A549 (cell line): ENCODE measurements around the gene TGIF2. TPM values are rescaled to one million over a fixed set of nuclear protein-coding genes. Genes with fewer than 3 reads are reported as not detected.

Experiments
- ATAC-seq, 2 experiments: fragments of 200-7000 bp in 1 of 2; fragments of >200 bp in 1 of 2; cut with Nextera tagmentation in 1 of 2; cut with Tn5 transposase in 1 of 2; 3 replicates each; pipeline versions ENCODE4 v1.8.0 to v1.9.1; 2018 to 2020; ENCODE audit warnings: mild to moderate bottlenecking in 1 of 2, moderate library complexity in 1 of 2
- CTCF ChIA-PET: fragments of 300-600 bp; sonication (Branson Sonifier 250); formaldehyde crosslinking; extraction: SDS; loops from one replicate; lab custom pipeline; 2021; ENCODE audit warnings: antibody characterized with exemption, inconsistent platforms; lab: Yijun Ruan, JAX
- POLR2A ChIA-PET: fragments of 350-600 bp; formaldehyde crosslinking; extraction: SDS; loops from one replicate; lab custom pipeline; 2021; ENCODE audit warnings: antibody characterized with exemption, inconsistent platforms; lab: Yijun Ruan, JAX
- DNase-seq, 2 experiments: peaks; one replicate each; pipeline versions ENCODE4 v3.0.0 to v3.0.0-alpha.2; 2011 to 2016; ENCODE audit warnings: low read depth in 1 of 2, low spot score in 1 of 2
- FAIRE-seq: peaks from 2 replicates; lab custom pipeline; 2011; peaks lifted over from hg19 to GRCh38; lab: Jason Lieb, UNC
- H3K27ac ChIP-seq, 2 experiments: fragments of >200 bp; sonication (Bioruptor Twin); formaldehyde crosslinking; 3 replicates each; pipeline ENCODE4 v1.5.1; 2016 to 2017
- H3K4me1 ChIP-seq: fragments of >200 bp; sonication (Bioruptor Twin); formaldehyde crosslinking; 3 replicates; pipeline ENCODE4 v1.6.1; 2016
- H3K4me2 ChIP-seq: fragments of >200 bp; sonication (Bioruptor Twin); formaldehyde crosslinking; 3 replicates; pipeline ENCODE4 v1.6.1; 2016
- H3K4me3 ChIP-seq: fragments of >200 bp; sonication (Bioruptor Twin); formaldehyde crosslinking; 3 replicates; pipeline ENCODE4 v1.5.1; 2016
- H3K9me3 ChIP-seq: fragments of >200 bp; sonication (Bioruptor Twin); formaldehyde crosslinking; 3 replicates; pipeline ENCODE4 v1.6.1; 2016
- BHLHE40 ChIP-seq: IDR thresholded peaks from 2 replicates; pipeline ENCODE4 v1.6.1; 2012; ENCODE audit warnings: low read depth, low read length, inconsistent platforms
- EHF ChIP-seq: fragments of 250-450 bp; sonication (Bioruptor Pico); IDR thresholded peaks from 2 replicates; pipeline ENCODE4 v1.5.0; 2020; ENCODE audit warnings: mild to moderate bottlenecking
- EHMT2 ChIP-seq: fragments of 200-600 bp; sonication (generic); IDR thresholded peaks from 2 replicates; pipeline ENCODE4 v1.6.1; 2016; ENCODE audit warnings: antibody characterized with exemption, low read depth, mild to moderate bottlenecking, moderate library complexity
- ESRRA ChIP-seq: fragments of 150-350 bp; IDR thresholded peaks from 2 replicates; pipeline ENCODE4 v1.6.1; 2014; ENCODE audit warnings: mild to moderate bottlenecking, low read length, borderline replicate concordance
- FOSB ChIP-seq: fragments of 250-450 bp; sonication (Bioruptor Pico); IDR thresholded peaks from 2 replicates; pipeline ENCODE4 v1.5.0; 2020; ENCODE audit warnings: mild to moderate bottlenecking, moderate library complexity
- FOXS1 ChIP-seq: fragments of 250-450 bp; sonication (Bioruptor Pico); IDR thresholded peaks from 2 replicates; pipeline ENCODE4 v1.5.0; 2020; ENCODE audit warnings: mild to moderate bottlenecking, moderate library complexity
- HDAC2 ChIP-seq: fragments of 200-600 bp; sonication (generic); IDR thresholded peaks from 2 replicates; pipeline ENCODE4 v1.6.1; 2016
- HOXB5 ChIP-seq: fragments of 250-450 bp; sonication (Bioruptor Pico); IDR thresholded peaks from 2 replicates; pipeline ENCODE4 v1.5.0; 2020; ENCODE audit warnings: mild to moderate bottlenecking, moderate library complexity
- JUNB ChIP-seq: fragments of >200 bp; sonication (Bioruptor Twin); formaldehyde crosslinking; IDR thresholded peaks from 2 replicates; pipeline ENCODE4 v1.6.1; 2016
- KDM1A ChIP-seq: fragments of 200-600 bp; sonication (generic); IDR thresholded peaks from 2 replicates; pipeline ENCODE4 v1.6.1; 2016; ENCODE audit warnings: low read depth, mild to moderate bottlenecking
- KDM5A ChIP-seq: fragments of 200-600 bp; sonication (generic); IDR thresholded peaks from 2 replicates; pipeline ENCODE4 v1.6.1; 2016; ENCODE audit warnings: antibody characterized with exemption, mild to moderate bottlenecking
- MAFK ChIP-seq: fragments of 450-650 bp; IDR thresholded peaks from 2 replicates; pipeline ENCODE4 v1.6.1; 2014; ENCODE audit not compliant: partially characterized antibody
- NFE2L2 ChIP-seq: fragments of 150-350 bp; conservative IDR thresholded peaks from 2 replicates; pipeline ENCODE4 v1.6.1; 2014; ENCODE audit warnings: low read length
- PHF8 ChIP-seq: fragments of 200-600 bp; sonication (generic); IDR thresholded peaks from 2 replicates; pipeline ENCODE4 v1.6.1; 2016; ENCODE audit warnings: low read depth, mild to moderate bottlenecking, antibody characterized with exemption, moderate library complexity, borderline replicate concordance
- POLR2A ChIP-seq: IDR thresholded peaks from 2 replicates; pipeline ENCODE4 v1.6.1; 2012; ENCODE audit warnings: mild to moderate bottlenecking, low read length
- RARB ChIP-seq: fragments of 250-450 bp; sonication (Bioruptor Pico); IDR thresholded peaks from 2 replicates; pipeline ENCODE4 v1.8.0; 2021; ENCODE audit warnings: mild to moderate bottlenecking, moderate library complexity
- RCOR1 ChIP-seq: fragments of 150-350 bp; IDR thresholded peaks from 2 replicates; pipeline ENCODE4 v1.6.1; 2014; ENCODE audit warnings: antibody characterized with exemption, low read length, low read depth
- SMC3 ChIP-seq: fragments of >200 bp; sonication (Bioruptor Twin); formaldehyde crosslinking; IDR thresholded peaks from 3 replicates; pipeline ENCODE4 v1.6.1; 2018; ENCODE audit warnings: inconsistent platforms
- TP53 ChIP-seq: fragments of 250-450 bp; sonication (Bioruptor Pico); IDR thresholded peaks from 2 replicates; pipeline ENCODE4 v1.5.0; 2021; ENCODE audit warnings: mild to moderate bottlenecking, moderate library complexity
- ZFP36 ChIP-seq: fragments of 450-650 bp; IDR thresholded peaks from 2 replicates; pipeline ENCODE4 v1.6.1; 2014; ENCODE audit warnings: borderline replicate concordance; ENCODE audit not compliant: partially characterized antibody
- ZSCAN20 ChIP-seq: fragments of 250-450 bp; sonication (Bioruptor Pico); IDR thresholded peaks from 2 replicates; pipeline ENCODE4 v1.8.0; 2022; ENCODE audit warnings: mild to moderate bottlenecking, moderate library complexity
- WGBS: methylation state at CpG from one replicate; pipeline ENCODE4 v1.1.6; 2017; ENCODE audit errors: missing lambda C conversion rate; 5-methylcytosine and 5-hydroxymethylcytosine counted together
- polyA plus RNA-seq, 4 experiments: library from polyadenylated mRNA; depleted of rRNA in 3 of 4; stranded (reverse); fragments of >200 nt; fragmentation: RNase III in 1 of 4; extraction: RNeasy Plus Mini Kit Qiagen cat#74134 plus additional on column Dnase treatment in 1 of 4; gene quantifications; 2 replicates in 3 of 4; 3 replicates in 1 of 4; pipeline ENCODE4 v1.2.3, GENCODE V29; 2011 to 2017
- TF ChIP-seq, protein P1 (sequence below): IDR thresholded peaks from 2 replicates; pipeline ENCODE4 v1.6.1; 2012
- TF ChIP-seq, protein P2 (sequence below): fragments of 150-350 bp; IDR thresholded peaks from 2 replicates; pipeline ENCODE4 v1.6.1; 2014; ENCODE audit warnings: low read depth, mild to moderate bottlenecking, low read length
- TF ChIP-seq, protein P3 (sequence below): fragments of >200 bp; sonication (Bioruptor Twin); formaldehyde crosslinking; IDR thresholded peaks from 2 replicates; pipeline ENCODE4 v1.6.1; 2016
- TF ChIP-seq, protein P4 (sequence below): fragments of 450-650 bp; IDR thresholded peaks from 2 replicates; pipeline ENCODE4 v1.6.1; 2014; ENCODE audit warnings: antibody characterized with exemption
- TF ChIP-seq, protein P5 (sequence below): fragments of >200 bp; sonication (Bioruptor Twin); formaldehyde crosslinking; IDR thresholded peaks from 3 replicates; pipeline ENCODE4 v1.6.1; 2016

Gene TGIF2
- polyA plus RNA-seq, 2 of the 4 experiments (the other 2 are of a cell fraction), result 4.1 to 5.1 TPM

DNA sequence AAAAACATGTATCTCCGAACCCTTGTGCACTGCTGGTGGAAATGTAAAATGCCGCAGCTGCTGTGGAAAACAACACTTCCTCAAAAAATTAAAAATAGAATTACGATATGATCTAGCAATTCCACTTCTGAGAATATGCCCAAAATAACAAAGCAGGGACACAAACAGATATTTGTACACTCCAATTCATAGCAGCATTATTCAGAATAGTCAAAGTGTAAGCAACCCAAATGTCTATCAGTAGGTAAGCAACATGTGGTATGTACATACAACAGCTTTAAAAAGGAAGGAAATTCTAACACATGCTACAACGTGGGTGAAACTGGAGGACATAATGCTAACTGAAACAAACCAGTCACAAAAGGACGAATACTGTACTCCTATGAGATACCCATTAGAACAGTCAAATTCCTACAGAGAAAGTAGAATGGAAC is 26.5 kb downstream of the TGIF2 start:
- Histone ChIP-seq H3K4me3 (no peak overlapping the region), H3K27ac (no peak overlapping the region), H3K9me3 (no peaks in the 10 kb centered on the region), H3K4me1 (peaks cover 3% of the 10 kb centered on the region; the same call in 2 of the 3 replicates)
- DNase-seq, result no peak
- no peak for ATAC-seq
- 63% methylated on average over 5 of the region's 5 CpGs for WGBS
- POLR2A ChIA-PET, result no interaction called here
- no peak for TF ChIP-seq ZSCAN20 (CRISPR knock-in tag)
- no peak for TF ChIP-seq HDAC2
- no peak for TF ChIP-seq FOSB (CRISPR knock-in tag)
- TF ChIP-seq KDM1A, result no peak
- no peak for TF ChIP-seq ZFP36
- TF ChIP-seq, protein P1, sequence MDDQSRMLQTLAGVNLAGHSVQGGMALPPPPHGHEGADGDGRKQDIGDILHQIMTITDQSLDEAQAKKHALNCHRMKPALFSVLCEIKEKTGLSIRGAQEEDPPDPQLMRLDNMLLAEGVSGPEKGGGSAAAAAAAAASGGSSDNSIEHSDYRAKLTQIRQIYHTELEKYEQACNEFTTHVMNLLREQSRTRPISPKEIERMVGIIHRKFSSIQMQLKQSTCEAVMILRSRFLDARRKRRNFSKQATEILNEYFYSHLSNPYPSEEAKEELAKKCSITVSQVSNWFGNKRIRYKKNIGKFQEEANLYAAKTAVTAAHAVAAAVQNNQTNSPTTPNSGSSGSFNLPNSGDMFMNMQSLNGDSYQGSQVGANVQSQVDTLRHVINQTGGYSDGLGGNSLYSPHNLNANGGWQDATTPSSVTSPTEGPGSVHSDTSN, result no peak
- no peak for TF ChIP-seq ESRRA
- TF ChIP-seq, protein P2, sequence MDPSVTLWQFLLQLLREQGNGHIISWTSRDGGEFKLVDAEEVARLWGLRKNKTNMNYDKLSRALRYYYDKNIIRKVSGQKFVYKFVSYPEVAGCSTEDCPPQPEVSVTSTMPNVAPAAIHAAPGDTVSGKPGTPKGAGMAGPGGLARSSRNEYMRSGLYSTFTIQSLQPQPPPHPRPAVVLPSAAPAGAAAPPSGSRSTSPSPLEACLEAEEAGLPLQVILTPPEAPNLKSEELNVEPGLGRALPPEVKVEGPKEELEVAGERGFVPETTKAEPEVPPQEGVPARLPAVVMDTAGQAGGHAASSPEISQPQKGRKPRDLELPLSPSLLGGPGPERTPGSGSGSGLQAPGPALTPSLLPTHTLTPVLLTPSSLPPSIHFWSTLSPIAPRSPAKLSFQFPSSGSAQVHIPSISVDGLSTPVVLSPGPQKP, result no peak
- no peak for TF ChIP-seq NFE2L2
- no peak for TF ChIP-seq JUNB
- TF ChIP-seq, protein P3, sequence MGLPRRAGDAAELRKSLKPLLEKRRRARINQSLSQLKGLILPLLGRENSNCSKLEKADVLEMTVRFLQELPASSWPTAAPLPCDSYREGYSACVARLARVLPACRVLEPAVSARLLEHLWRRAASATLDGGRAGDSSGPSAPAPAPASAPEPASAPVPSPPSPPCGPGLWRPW, result no peak
- no peak for TF ChIP-seq SMC3
- no peak for TF ChIP-seq BHLHE40
- no peak for TF ChIP-seq EHMT2
- TF ChIP-seq, protein P4, sequence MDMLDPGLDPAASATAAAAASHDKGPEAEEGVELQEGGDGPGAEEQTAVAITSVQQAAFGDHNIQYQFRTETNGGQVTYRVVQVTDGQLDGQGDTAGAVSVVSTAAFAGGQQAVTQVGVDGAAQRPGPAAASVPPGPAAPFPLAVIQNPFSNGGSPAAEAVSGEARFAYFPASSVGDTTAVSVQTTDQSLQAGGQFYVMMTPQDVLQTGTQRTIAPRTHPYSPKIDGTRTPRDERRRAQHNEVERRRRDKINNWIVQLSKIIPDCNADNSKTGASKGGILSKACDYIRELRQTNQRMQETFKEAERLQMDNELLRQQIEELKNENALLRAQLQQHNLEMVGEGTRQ, result no peak
- TF ChIP-seq RARB (CRISPR knock-in tag), result no peak
- TF ChIP-seq, all 56 proteins: peak for 0
- CTCF ChIA-PET, result interaction anchor here (0.9 kb wide), 1 partner anchor 208 kb away, joined by 3 read pairs; no protein-coding TSS in a partner anchor
- no peak for FAIRE-seq
- H3K4me2 ChIP-seq, result no peak overlapping the region

DNA sequence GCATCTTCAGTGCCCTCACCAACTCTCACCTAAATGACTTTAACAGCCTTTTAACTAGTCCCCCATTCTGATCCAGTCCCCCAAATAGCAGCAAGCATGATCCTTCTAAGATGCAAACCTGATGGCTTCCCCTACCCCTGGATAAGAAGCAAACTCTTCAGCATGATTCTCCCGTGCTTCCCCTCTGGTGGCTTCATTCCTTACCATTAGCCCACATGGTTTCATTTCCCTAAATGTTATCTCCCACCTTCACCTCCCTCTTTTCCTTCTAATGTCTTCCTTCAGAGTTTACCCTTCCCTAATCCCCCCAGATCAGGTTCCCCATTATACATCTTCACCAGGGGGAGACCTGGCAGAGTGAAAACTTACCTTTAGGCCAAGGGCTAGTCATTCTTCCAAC is 28.1 kb downstream of the TGIF2 start:
- H3K27ac ChIP-seq, result no peak overlapping the region
- H3K4me2 ChIP-seq, result no peak overlapping the region
- no peak for DNase-seq
- ATAC-seq, result no peak
- TF ChIP-seq ZFP36 (no peak), KDM5A (no peak), PHF8 (no peak), ESRRA (no peak), MAFK (no peak), POLR2A (no peak), BHLHE40 (no peak), NFE2L2 (no peak), FOXS1 (CRISPR knock-in tag) (no peak), HOXB5 (no peak), TP53 (CRISPR knock-in tag) (no peak), RCOR1 (no peak), EHF (CRISPR knock-in tag) (no peak), RARB (CRISPR knock-in tag) (no peak)
- TF ChIP-seq, protein P5, sequence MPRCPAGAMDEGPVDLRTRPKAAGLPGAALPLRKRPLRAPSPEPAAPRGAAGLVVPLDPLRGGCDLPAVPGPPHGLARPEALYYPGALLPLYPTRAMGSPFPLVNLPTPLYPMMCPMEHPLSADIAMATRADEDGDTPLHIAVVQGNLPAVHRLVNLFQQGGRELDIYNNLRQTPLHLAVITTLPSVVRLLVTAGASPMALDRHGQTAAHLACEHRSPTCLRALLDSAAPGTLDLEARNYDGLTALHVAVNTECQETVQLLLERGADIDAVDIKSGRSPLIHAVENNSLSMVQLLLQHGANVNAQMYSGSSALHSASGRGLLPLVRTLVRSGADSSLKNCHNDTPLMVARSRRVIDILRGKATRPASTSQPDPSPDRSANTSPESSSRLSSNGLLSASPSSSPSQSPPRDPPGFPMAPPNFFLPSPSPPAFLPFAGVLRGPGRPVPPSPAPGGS, result no peak
- TF ChIP-seq, all 56 proteins: peak for 0
- ChIA-PET POLR2A (no interaction called here), CTCF (no interaction called here)
- no peaks in the 10 kb centered on the region for H3K9me3 ChIP-seq
- 41% methylated on average over 1 of the region's 1 CpG for WGBS
- peaks cover 5% of the 10 kb centered on the region; the same call in 2 of the 3 replicates for H3K4me1 ChIP-seq
- no peak overlapping the region for H3K4me3 ChIP-seq
- no peak for FAIRE-seq
